Mononuclear cell (primary cell): Measurements from ENCODE around the gene MPZL3. TPM values are rescaled to one million over a fixed set of nuclear protein-coding genes. Genes with fewer than 3 reads are reported as not detected.

ENCODE experiments used
- H3K27me3 ChIP-seq: 2 replicates; pipeline ENCODE4 v1.6.0; 2011; ENCODE audit warnings: low read length, control low read depth; ENCODE audit not compliant: insufficient read depth
- H3K4me1 ChIP-seq: 2 replicates; pipeline ENCODE4 v1.5.1; 2011; ENCODE audit warnings: mild to moderate bottlenecking, low read length, control low read depth; ENCODE audit not compliant: insufficient read depth
- H3K4me3 ChIP-seq: 2 replicates; pipeline ENCODE4 v1.5.1; 2011; ENCODE audit warnings: mild to moderate bottlenecking, low read length, moderate library complexity
- H3K9me3 ChIP-seq: 2 replicates; pipeline ENCODE4 v1.5.1; 2011; ENCODE audit warnings: low read depth, mild to moderate bottlenecking, control low read depth, low read length
- total RNA-seq: library from RNA; depleted of rRNA; stranded (reverse); fragments of >200 nt; gene quantifications from one replicate; pipeline ENCODE4 v1.2.3, GENCODE V29; 2012

The MPZL3 gene
- total RNA-seq, 1 donor, result 16.7 TPM

GRCh38 chr11:118215262-118215661 is 36.9 kb downstream of the MPZL3 start:
- H3K27me3 ChIP-seq, result no peaks in the 10 kb centered on the region
- H3K9me3 ChIP-seq, result no peaks in the 10 kb centered on the region
- no peak overlapping the region for H3K4me3 ChIP-seq
- H3K4me1 ChIP-seq, result peaks cover 99% of the 10 kb centered on the region

GRCh38 chr11:118214210-118214914 is 37.8 kb downstream of the MPZL3 start:
- Histone ChIP-seq H3K4me3 (no peak overlapping the region), H3K4me1 (peaks cover 97% of the 10 kb centered on the region), H3K27me3 (no peaks in the 10 kb centered on the region), H3K9me3 (no peaks in the 10 kb centered on the region)

GRCh38 chr11:118213781-118214180 is 38.4 kb downstream of the MPZL3 start:
- Histone ChIP-seq H3K9me3 (no peaks in the 10 kb centered on the region), H3K4me3 (no peak overlapping the region), H3K27me3 (no peaks in the 10 kb centered on the region), H3K4me1 (peaks cover 97% of the 10 kb centered on the region)

GRCh38 chr11:118213201-118213600 is 39.0 kb downstream of the MPZL3 start:
- H3K9me3 ChIP-seq, result no peaks in the 10 kb centered on the region
- no peaks in the 10 kb centered on the region for H3K27me3 ChIP-seq
- peaks cover 97% of the 10 kb centered on the region for H3K4me1 ChIP-seq
- no peak overlapping the region for H3K4me3 ChIP-seq

- Histone ChIP-seq H3K27me3 (no peaks in the 10 kb centered on the region), H3K4me1 (peaks cover 97% of the 10 kb centered on the region), H3K9me3 (no peaks in the 10 kb centered on the region), H3K4me3 (peak overlapping the region; percentile 0)
Observed at GRCh38 chr11:118212781-118213191, 39.4 kb downstream of the MPZL3 start.

- peak overlapping the region; percentile 0 for H3K4me3 ChIP-seq
- no peaks in the 10 kb centered on the region for H3K9me3 ChIP-seq
- no peaks in the 10 kb centered on the region for H3K27me3 ChIP-seq
- peaks cover 97% of the 10 kb centered on the region for H3K4me1 ChIP-seq
Observed at GRCh38 chr11:118212131-118212725, 39.9 kb downstream of the MPZL3 start.

GRCh38 chr11:118211006-118211405 is 41.2 kb downstream of the MPZL3 start:
- Histone ChIP-seq H3K27me3 (no peaks in the 10 kb centered on the region), H3K4me1 (peaks cover 97% of the 10 kb centered on the region), H3K4me3 (no peak overlapping the region), H3K9me3 (no peaks in the 10 kb centered on the region)

- H3K4me1 ChIP-seq, result peaks cover 97% of the 10 kb centered on the region
- no peak overlapping the region for H3K4me3 ChIP-seq
- H3K27me3 ChIP-seq, result no peaks in the 10 kb centered on the region
- no peaks in the 10 kb centered on the region for H3K9me3 ChIP-seq
Observed at GRCh38 chr11:118210323-118210722, 41.8 kb downstream of the MPZL3 start.

- peaks cover 96% of the 10 kb centered on the region for H3K4me1 ChIP-seq
- H3K27me3 ChIP-seq, result no peaks in the 10 kb centered on the region
- no peak overlapping the region for H3K4me3 ChIP-seq
- no peaks in the 10 kb centered on the region for H3K9me3 ChIP-seq
Observed at GRCh38 chr11:118209033-118209432, 43.1 kb downstream of the MPZL3 start.

GRCh38 chr11:118207079-118207478 is 45.1 kb downstream of the MPZL3 start:
- no peak overlapping the region for H3K4me3 ChIP-seq
- peaks cover 96% of the 10 kb centered on the region for H3K4me1 ChIP-seq
- no peaks in the 10 kb centered on the region for H3K27me3 ChIP-seq
- no peaks in the 10 kb centered on the region for H3K9me3 ChIP-seq

GRCh38 chr11:118206391-118207031 is 45.7 kb downstream of the MPZL3 start:
- H3K4me3 ChIP-seq, result no peak overlapping the region
- H3K27me3 ChIP-seq, result no peaks in the 10 kb centered on the region
- no peaks in the 10 kb centered on the region for H3K9me3 ChIP-seq
- peaks cover 96% of the 10 kb centered on the region for H3K4me1 ChIP-seq

- Histone ChIP-seq H3K4me1 (peaks cover 96% of the 10 kb centered on the region), H3K27me3 (no peaks in the 10 kb centered on the region), H3K4me3 (no peak overlapping the region), H3K9me3 (no peaks in the 10 kb centered on the region)
Observed at GRCh38 chr11:118205606-118206378, 46.4 kb downstream of the MPZL3 start.

- Histone ChIP-seq H3K27me3 (no peaks in the 10 kb centered on the region), H3K9me3 (no peaks in the 10 kb centered on the region), H3K4me1 (peaks cover 87% of the 10 kb centered on the region), H3K4me3 (no peak overlapping the region)
Observed at GRCh38 chr11:118202599-118203422, 49.4 kb downstream of the MPZL3 start.

- H3K4me1 ChIP-seq, result peaks cover 78% of the 10 kb centered on the region
- no peaks in the 10 kb centered on the region for H3K9me3 ChIP-seq
- H3K4me3 ChIP-seq, result no peak overlapping the region
Observed at GRCh38 chr11:118201966-118202365, 50.2 kb downstream of the MPZL3 start.

More at GRCh38 chr11:118201966-118202365, 50.2 kb downstream of the MPZL3 start:
- no peaks in the 10 kb centered on the region for H3K27me3 ChIP-seq
